RWPE1 (cell line): Measurements from ENCODE around the gene SCRT2.

Experiments used
- CTCF ChIA-PET: fragments of 350-600 bp; sonication (Branson Sonifier 250); formaldehyde crosslinking; extraction: SDS; loops from one replicate; lab custom pipeline; 2021; lab: Yijun Ruan, JAX
- POLR2A ChIA-PET: fragments of 400-600 bp; formaldehyde crosslinking; extraction: SDS; loops from one replicate; lab custom pipeline; 2020; ENCODE audit warnings: antibody characterized with exemption; ENCODE audit not compliant: low non-redundant PET; lab: Yijun Ruan, JAX
- DNase-seq: peaks from one replicate; pipeline ENCODE4 v3.0.0; 2012; ENCODE audit warnings: low spot score
- H3K27ac ChIP-seq: fragments of 450-650 bp; 2 replicates; pipeline ENCODE4 v1.5.1; 2017
- TF ChIP-seq, protein P1 (sequence below): fragments of 450-650 bp; conservative IDR thresholded peaks from 2 replicates; pipeline ENCODE4 v1.5.1; 2017; ENCODE audit warnings: low read depth, mild to moderate bottlenecking

SCRT2 gene

DNA sequence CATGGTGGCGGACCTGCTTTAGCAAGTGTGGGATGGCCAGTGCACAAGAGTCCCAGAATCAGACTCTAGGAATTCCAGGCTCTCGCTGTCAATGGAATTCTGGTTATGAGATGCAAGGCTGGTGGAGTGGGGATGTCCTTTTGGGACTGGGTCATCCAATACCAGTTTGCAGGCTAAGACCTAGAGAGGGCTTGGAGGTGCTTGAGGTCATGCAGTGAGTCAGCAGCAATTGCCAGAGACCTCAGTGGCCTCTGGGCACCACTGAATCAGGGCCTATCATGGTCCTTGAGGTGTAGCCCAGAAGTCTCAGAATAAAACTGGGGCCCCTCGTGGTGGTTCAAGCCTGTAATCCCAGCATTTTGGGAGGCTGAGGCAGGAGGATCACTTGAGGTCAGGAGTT, 1.4 kb upstream of the SCRT2 start:
- TF ChIP-seq, protein P1, sequence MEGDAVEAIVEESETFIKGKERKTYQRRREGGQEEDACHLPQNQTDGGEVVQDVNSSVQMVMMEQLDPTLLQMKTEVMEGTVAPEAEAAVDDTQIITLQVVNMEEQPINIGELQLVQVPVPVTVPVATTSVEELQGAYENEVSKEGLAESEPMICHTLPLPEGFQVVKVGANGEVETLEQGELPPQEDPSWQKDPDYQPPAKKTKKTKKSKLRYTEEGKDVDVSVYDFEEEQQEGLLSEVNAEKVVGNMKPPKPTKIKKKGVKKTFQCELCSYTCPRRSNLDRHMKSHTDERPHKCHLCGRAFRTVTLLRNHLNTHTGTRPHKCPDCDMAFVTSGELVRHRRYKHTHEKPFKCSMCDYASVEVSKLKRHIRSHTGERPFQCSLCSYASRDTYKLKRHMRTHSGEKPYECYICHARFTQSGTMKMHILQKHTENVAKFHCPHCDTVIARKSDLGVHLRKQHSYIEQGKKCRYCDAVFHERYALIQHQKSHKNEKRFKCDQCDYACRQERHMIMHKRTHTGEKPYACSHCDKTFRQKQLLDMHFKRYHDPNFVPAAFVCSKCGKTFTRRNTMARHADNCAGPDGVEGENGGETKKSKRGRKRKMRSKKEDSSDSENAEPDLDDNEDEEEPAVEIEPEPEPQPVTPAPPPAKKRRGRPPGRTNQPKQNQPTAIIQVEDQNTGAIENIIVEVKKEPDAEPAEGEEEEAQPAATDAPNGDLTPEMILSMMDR: no peak
- DNase-seq: no peak
- POLR2A ChIA-PET: no interaction called here
- no peak overlapping the region for H3K27ac ChIP-seq
- CTCF ChIA-PET: no interaction called here

DNA sequence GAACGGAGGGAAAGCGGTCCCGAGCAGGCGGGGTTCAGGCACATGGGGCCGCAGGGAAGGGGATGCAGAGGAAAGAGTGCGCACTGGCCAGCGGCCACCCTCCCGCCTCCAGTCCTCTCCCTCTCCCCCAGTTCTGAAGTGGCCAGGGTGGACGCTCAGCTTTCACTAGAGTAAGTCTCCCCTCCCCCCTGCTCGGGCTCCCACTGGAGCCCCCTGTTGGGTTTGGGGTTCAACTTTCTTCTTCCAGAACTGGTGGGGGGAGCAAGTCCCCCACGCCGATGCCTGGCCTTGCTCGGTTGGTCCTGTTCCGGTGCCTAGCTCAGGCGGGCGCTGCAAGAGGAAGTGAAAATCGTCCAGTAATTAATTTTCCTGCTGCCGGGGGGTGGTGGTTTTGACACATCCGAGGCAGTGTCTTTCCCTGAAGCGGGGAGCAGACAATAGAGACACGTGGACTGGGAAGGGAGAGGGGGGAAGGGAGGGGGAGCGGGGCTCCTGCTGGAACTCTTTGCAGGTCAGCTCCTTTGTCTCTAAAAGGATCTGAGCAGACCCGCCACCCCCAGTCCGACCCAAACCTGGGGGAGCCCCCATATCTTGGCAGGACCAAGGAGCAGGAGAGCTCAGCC, 824 bp upstream of the SCRT2 start:
- TF ChIP-seq, protein P1: no peak
- H3K27ac ChIP-seq: no peak overlapping the region
- no peak for DNase-seq
- CTCF ChIA-PET: interaction anchor here (1.1 to 1.4 kb wide), 2 partner anchors 9 to 31 kb away, joined by 3 to 5 read pairs; no protein-coding TSS in a partner anchor
- POLR2A ChIA-PET: no interaction called here

DNA sequence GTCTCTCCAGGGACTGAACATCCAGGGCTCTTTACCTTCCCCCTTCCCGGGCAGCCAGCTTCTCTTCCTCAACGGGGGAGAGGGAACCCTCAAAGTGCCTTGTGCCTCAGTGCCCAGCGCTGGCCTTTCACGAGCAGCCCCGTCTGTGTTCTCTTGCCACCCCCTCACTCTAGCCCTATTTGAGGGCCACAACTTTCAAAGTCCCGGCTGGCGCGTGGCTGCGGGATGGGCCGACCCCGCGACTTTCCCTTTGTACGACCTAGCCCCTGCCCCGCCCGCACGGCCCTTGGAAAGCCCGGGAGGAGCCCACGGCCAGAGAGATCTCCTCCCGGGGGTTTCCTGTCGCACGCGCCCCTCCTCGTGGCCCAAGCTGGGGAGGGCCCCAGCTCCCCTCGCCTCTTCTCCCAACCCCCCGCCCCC, 559 bp downstream of the SCRT2 start:
- POLR2A ChIA-PET: no interaction called here

DNA sequence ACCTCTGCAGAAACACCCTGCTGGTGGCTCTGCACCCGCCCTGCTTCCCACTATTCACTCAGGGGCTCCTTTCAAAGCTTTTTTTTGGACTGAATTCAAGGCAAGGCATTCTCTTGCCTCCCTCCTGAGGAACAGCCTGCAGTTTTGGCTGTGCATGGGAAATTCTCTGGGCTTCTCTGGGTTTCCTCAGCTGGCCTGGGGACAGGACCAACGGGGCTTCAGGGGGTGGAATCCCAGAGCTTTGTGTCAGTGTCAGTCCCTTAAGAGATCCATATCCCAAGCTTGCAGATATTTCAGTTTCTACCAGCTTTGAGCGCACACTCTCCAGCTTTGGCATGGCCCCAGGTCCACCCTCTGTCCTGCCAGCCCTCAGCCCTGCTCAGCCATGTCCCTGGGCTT, 2.0 kb downstream of the SCRT2 start:
- CTCF ChIA-PET: interaction anchor here (1.5 kb wide), 1 partner anchor 65 kb away, joined by 3 read pairs; no protein-coding TSS in a partner anchor
- POLR2A ChIA-PET: no interaction called here
- DNase-seq: no peak
- TF ChIP-seq, protein P1: no peak
- H3K27ac ChIP-seq: no peak overlapping the region

More for the DNA sequence above, 559 bp downstream of the SCRT2 start:
- no peak for DNase-seq
- H3K27ac ChIP-seq: no peak overlapping the region
- CTCF ChIA-PET: interaction anchor here (0.5 kb wide), 1 partner anchor 281 kb away, joined by 3 read pairs; no protein-coding TSS in a partner anchor
- TF ChIP-seq, protein P1: no peak

DNA sequence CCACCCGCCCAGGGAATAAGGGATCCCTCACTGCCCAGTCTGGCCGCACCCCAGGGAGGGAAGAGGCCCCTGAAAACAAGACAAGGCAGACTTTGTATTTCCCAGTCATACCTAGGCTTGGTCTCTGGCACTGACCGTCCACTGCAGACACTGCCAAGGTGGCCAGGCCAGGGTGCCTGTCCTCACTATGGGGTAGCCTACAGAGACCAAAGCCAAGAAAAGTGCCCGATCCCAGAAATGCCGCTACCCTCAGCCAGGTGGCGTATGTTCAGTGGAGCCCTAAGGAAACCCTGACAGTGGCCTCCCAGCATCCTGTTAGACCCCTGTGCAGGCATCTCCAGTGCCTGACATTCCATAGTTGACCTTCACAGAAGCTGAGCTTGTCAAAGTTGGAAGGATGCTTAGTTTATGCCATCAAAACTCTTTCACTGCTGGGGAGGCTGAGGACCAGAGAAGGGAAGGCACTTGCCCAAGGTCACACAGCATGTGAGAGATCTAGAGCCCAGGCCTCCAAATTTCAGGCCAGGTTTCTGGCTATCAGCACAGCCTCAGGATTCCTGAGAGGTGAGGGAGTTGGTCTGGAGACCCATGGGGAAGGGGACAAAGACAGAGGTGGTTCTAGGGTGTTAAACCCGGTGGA, 2.5 kb downstream of the SCRT2 start:
- H3K27ac ChIP-seq: no peak overlapping the region
- POLR2A ChIA-PET: no interaction called here
- CTCF ChIA-PET: interaction anchor here (1.5 kb wide), 1 partner anchor 66 kb away, joined by 3 read pairs; no protein-coding TSS in a partner anchor
- TF ChIP-seq, protein P1: no peak; the same call in 1 of the 2 replicates
- no peak for DNase-seq

DNA sequence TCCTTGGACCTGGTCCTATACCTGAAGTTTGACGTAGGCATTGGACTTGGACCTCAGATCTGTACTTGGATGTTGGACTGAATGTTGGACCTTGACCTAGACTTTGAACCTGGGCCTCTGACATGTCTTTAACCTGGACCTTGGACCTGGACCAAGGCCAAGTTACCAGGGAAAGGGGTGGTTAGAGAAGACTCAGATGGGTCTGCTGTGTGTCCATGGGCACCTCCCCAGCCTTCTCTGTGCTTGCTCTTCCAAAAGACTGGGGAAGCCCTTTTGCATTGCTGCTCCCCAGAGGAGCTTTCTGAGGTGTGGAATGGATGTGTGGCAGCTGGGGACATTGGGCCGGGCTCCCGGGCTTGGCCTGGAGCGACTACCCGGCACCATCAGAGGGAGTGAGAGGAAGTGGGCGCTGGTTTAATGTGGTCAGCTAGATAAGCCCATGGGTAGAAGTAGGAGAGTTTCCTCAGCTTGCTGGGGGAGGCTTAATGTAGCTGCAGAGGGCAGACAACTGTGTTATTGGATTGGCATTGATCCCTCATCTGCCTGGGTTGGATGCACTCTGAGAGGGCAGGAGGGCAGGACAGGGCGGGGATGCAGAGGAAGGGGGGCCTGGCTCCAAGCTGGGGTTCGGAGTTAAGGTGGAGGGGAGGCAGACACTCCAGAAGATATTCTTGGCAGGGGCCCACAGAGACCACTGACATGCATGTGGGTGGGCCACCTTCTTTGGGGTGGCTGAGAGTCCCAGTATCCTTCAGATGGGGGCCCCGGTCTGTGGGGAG, 4.2 kb downstream of the SCRT2 start:
- TF ChIP-seq, protein P1: no peak
- POLR2A ChIA-PET: no interaction called here
- CTCF ChIA-PET: interaction anchor here (1.1 kb wide), 1 partner anchor 25 kb away, joined by 4 read pairs; no protein-coding TSS in a partner anchor
- no peak overlapping the region for H3K27ac ChIP-seq
- no peak for DNase-seq
